Nephron progenitor cell (in vitro differentiated cells): ENCODE results near the gene MPIG6B.

ENCODE experiments used
- DNase-seq: peaks from one replicate; pipeline ENCODE4 v3.0.0; 2021
- H3K27ac Mint-ChIP-seq: 2 replicates; pipeline ENCODE4 v1.8.0; 2021; ENCODE audit warnings: mild to moderate bottlenecking, moderate library complexity, mixed read lengths
- H3K27me3 Mint-ChIP-seq: 2 replicates; pipeline ENCODE4 v1.8.0; 2021; ENCODE audit warnings: mild to moderate bottlenecking, low read depth, mixed read lengths; ENCODE audit not compliant: poor library complexity
- H3K36me3 Mint-ChIP-seq: 2 replicates; pipeline ENCODE4 v1.8.0; 2021; ENCODE audit warnings: low read depth, mixed read lengths
- H3K4me1 Mint-ChIP-seq: 2 replicates; pipeline ENCODE4 v1.8.0; 2021; ENCODE audit warnings: mixed read lengths
- H3K4me3 Mint-ChIP-seq: 2 replicates; pipeline ENCODE4 v1.8.0; 2021; ENCODE audit warnings: mild to moderate bottlenecking, moderate library complexity, mixed read lengths
- H3K9me3 Mint-ChIP-seq: 2 replicates; pipeline ENCODE4 v1.8.0; 2021; ENCODE audit warnings: mild to moderate bottlenecking, moderate library complexity, mixed read lengths
- TF ChIP-seq, protein P1 (sequence below): fragments of 200-600 bp; sonication (generic); IDR thresholded peaks from 2 replicates; pipeline ENCODE4 v1.5.0; 2021; ENCODE audit warnings: antibody characterized with exemption

The MPIG6B gene, protein sequence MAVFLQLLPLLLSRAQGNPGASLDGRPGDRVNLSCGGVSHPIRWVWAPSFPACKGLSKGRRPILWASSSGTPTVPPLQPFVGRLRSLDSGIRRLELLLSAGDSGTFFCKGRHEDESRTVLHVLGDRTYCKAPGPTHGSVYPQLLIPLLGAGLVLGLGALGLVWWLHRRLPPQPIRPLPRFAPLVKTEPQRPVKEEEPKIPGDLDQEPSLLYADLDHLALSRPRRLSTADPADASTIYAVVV

DNA sequence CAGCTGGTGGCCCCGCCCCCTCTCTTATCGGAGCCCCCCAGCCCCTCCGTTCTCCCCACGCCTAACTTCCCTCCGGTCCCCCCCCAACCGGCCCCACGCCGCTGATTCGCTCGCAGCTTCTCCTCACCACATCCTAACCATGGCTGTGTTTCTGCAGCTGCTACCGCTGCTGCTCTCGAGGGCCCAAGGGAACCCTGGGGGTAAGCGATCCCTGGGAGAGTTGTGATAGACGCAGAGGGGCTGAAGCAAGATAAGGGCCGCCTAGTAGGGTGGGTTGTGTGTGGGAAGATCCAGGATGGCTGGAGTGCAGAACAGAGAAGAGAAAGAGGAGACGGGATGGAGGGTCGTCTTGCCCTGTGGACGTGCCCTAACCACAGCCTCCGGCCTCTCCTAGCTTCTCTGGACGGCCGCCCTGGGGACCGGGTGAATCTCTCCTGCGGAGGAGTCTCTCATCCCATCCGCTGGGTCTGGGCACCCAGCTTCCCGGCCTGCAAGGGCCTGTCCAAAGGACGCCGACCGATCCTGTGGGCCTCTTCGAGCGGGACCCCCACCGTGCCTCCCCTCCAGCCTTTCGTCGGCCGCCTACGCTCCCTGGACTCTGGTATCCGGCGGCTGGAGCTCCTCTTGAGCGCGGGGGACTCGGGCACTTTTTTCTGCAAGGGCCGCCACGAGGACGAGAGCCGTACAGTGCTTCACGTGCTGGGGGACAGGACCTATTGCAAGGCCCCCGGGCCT lies at the start of gene MPIG6B:
Gene MPIG6B, plus strand, starts transcription at position 129 of the 735 bp plus-strand sequence. Its CDS starts 11 bp downstream, at position 140.
- TF ChIP-seq, protein P1, sequence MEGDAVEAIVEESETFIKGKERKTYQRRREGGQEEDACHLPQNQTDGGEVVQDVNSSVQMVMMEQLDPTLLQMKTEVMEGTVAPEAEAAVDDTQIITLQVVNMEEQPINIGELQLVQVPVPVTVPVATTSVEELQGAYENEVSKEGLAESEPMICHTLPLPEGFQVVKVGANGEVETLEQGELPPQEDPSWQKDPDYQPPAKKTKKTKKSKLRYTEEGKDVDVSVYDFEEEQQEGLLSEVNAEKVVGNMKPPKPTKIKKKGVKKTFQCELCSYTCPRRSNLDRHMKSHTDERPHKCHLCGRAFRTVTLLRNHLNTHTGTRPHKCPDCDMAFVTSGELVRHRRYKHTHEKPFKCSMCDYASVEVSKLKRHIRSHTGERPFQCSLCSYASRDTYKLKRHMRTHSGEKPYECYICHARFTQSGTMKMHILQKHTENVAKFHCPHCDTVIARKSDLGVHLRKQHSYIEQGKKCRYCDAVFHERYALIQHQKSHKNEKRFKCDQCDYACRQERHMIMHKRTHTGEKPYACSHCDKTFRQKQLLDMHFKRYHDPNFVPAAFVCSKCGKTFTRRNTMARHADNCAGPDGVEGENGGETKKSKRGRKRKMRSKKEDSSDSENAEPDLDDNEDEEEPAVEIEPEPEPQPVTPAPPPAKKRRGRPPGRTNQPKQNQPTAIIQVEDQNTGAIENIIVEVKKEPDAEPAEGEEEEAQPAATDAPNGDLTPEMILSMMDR = no peak
- peak within 1 kb of the TSS; percentile 92 for H3K27ac Mint-ChIP-seq
- no peak for DNase-seq

DNA sequence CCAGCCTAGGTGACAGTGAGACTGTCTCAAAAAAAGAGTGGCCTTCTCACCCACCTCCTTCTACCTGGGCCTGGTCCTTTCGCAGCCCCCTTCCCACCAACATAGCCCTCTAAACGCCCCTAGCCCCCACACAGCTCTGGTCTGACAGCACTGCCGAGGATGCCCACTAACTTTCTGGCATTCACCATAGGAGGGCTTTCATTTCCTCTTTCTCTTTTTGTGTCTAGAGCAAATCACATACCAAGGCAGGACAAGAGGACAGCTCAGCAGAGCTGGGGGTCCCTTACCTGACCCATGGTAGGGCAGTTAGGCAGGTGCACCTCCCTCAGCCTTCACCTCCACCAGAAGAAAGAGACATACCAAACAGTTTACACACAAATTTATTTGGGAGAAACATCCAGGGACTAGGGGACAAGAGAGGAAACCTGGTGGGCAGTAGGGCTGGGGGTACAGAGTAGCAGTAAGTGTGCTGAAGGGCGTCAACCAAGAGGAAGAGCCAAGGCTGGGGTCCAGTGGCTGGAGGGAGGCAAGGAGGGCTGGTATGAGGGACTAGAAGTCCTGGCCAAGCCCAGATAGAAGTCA lies 46.8 kb upstream of the MPIG6B start:
- DNase-seq = no peak
- Mint-ChIP-seq H3K27me3 (peaks cover 12% of the 10 kb centered on the region), H3K9me3 (no peaks in the 10 kb centered on the region), H3K36me3 (peaks cover 21% of the 10 kb centered on the region), H3K27ac (peak overlapping the region; percentile 30), H3K4me1 (peaks cover 21% of the 10 kb centered on the region), H3K4me3 (no peak overlapping the region)
- TF ChIP-seq, protein P1 = no peak

More for the DNA sequence above, at the start of gene MPIG6B:
- Mint-ChIP-seq H3K27me3 (no peaks in the 10 kb centered on the region), H3K4me3 (no peak within 1 kb of the TSS), H3K4me1 (peaks cover 35% of the 10 kb centered on the region), H3K9me3 (no peaks in the 10 kb centered on the region), H3K36me3 (peaks cover 39% of the 10 kb centered on the region)

DNA sequence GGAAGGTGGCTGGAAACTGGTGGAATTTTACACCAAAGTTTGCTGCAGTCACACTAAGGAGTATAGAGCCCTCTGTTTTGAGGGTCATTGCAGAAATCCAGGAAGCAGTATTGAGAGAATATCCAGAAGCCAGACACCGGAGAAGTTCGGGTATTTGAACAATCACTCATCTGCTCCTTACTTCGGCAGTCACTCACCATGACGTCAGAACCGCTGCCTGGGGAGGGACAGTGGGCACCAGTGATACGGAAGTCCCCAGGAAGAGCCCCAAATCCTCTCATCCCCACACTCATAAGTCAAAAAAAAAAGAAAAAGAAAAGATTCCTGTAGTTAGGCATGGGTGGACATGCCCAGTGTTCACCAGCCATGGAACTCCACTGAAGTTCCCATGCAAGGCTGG lies 46.3 kb upstream of the MPIG6B start:
- H3K4me3 Mint-ChIP-seq = no peak overlapping the region
- peaks cover 19% of the 10 kb centered on the region for H3K36me3 Mint-ChIP-seq
- DNase-seq = no peak
- H3K27me3 Mint-ChIP-seq = peaks cover 16% of the 10 kb centered on the region
- peaks cover 26% of the 10 kb centered on the region for H3K4me1 Mint-ChIP-seq
- no peaks in the 10 kb centered on the region for H3K9me3 Mint-ChIP-seq
- TF ChIP-seq, protein P1 = no peak
- no peak overlapping the region for H3K27ac Mint-ChIP-seq

DNA sequence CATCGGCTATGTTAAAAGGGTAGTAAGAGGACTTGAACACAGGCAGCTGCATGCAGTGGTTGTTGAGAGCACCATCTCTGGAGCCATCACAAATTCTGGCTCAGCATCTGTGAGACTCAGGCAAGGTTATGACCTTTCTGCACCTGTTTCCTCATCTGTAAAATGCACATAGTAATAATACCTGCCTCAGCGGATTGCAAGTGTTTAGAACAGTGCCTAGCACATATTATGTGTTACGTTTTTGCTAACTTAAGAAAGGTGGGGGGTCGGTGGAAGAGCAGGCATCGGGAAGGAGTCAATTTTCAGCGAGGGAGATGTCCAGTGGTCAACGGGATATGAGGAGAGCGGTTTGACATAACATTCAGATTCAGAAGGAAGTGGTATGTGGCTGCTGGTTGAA lies 45.2 kb upstream of the MPIG6B start:
- H3K36me3 Mint-ChIP-seq = peaks cover 8% of the 10 kb centered on the region
- H3K27me3 Mint-ChIP-seq = peaks cover 20% of the 10 kb centered on the region
- no peak overlapping the region for H3K4me3 Mint-ChIP-seq
- H3K27ac Mint-ChIP-seq = no peak overlapping the region
- TF ChIP-seq, protein P1 = no peak
- DNase-seq = no peak
- peaks cover 33% of the 10 kb centered on the region for H3K4me1 Mint-ChIP-seq
- no peaks in the 10 kb centered on the region for H3K9me3 Mint-ChIP-seq

DNA sequence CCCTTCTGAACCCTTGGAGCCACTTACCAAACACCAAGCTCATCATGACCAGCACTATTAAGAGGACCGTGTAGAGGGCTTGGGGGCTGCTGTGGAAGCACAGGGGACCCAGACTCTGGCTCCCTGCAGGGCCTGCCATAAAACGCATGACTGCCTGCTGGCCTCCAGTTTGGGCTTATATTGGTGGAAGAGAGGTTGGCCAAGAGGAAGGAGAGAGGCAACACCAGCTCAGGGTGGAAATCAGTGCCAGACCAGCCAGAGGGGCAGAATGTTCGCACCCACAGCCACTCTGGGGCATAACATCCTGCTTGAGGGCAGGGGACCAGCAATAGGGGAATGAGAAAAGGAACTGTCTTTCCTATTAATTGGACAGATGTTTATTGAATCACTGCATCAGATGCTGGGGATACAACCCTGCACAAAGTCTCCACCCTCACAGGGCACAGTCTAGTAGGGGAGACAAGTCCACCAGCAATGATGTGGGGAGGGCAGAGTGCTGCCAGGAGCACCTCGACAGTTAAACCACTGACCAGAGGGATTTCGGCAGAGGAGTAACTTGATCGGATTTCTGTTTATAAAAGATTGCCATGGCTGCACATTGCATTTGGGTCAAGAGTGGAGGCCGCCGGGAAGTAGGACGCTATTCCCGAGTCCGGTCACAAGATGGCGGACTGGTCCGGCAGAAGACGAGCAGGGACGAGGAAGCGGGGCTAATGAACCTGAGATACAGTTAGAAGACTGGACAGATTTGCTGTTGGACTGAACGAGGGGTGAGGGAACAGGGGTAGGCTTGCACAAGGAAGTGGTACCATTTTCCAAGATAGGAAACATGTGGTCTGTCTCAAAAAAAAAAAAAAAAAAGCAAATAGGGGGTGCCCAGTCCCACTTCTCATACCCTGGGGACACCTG lies 42.7 kb upstream of the MPIG6B start, which contains the start of gene LY6G5C:
Gene LY6G5C, minus strand, starts transcription at position 842 of the 909 bp plus-strand sequence. Its CDS starts 694 bp downstream, at position 148.
- peak within 1 kb of the TSS; percentile 90 for H3K27ac Mint-ChIP-seq
- H3K36me3 Mint-ChIP-seq = peaks cover 11% of the 10 kb centered on the region
- TF ChIP-seq, protein P1 = peak; percentile 54
- H3K27me3 Mint-ChIP-seq = peaks cover 24% of the 10 kb centered on the region
- peak within 1 kb of the TSS; percentile 87 for H3K4me3 Mint-ChIP-seq
- no peaks in the 10 kb centered on the region for H3K9me3 Mint-ChIP-seq
- peaks cover 42% of the 10 kb centered on the region for H3K4me1 Mint-ChIP-seq
- DNase-seq = peak; percentile 76
